GM19468 (cell line): ENCODE measurements around the gene RNF144A.
"Not testable (repeated sequence)": the region's sequence is repeated elsewhere in the genome, so short reads cannot be mapped to it uniquely, and the experiment has no call there.

Source experiments
- ATAC-seq: cut with Tn5 transposase; IDR thresholded peaks from one replicate; pipeline ENCODE4 v1.9.1; 2021; ENCODE audit warnings: mild to moderate bottlenecking, moderate library complexity, moderate number of reproducible peaks; ENCODE audit not compliant: unreplicated experiment; ENCODE audit errors: extremely low read depth

Gene RNF144A

GRCh38 chr2:6927186-6927585, 10.0 kb downstream of the RNF144A start:
- no peak for ATAC-seq

GRCh38 chr2:6927753-6928152, 10.5 kb downstream of the RNF144A start:
- ATAC-seq = no peak

GRCh38 chr2:6928452-6928851, 11.2 kb downstream of the RNF144A start:
- no peak for ATAC-seq

GRCh38 chr2:6929196-6929819, 12.1 kb downstream of the RNF144A start:
- no peak for ATAC-seq

GRCh38 chr2:6930923-6931647, 13.9 kb downstream of the RNF144A start:
- ATAC-seq = no peak

- ATAC-seq = no peak
Measured at GRCh38 chr2:6931753-6932152, 14.5 kb downstream of the RNF144A start.

GRCh38 chr2:6932206-6932605, 15.0 kb downstream of the RNF144A start:
- no peak for ATAC-seq

- no peak for ATAC-seq
Measured at GRCh38 chr2:6932828-6933227, 15.6 kb downstream of the RNF144A start.

- no peak for ATAC-seq
Measured at GRCh38 chr2:6933911-6934310, 16.7 kb downstream of the RNF144A start.

- no peak for ATAC-seq
Measured at GRCh38 chr2:6934345-6934744, 17.1 kb downstream of the RNF144A start.

GRCh38 chr2:6934758-6935651, 17.8 kb downstream of the RNF144A start:
- no peak for ATAC-seq

- not testable (repeated sequence) for ATAC-seq
Measured at GRCh38 chr2:6935652-6936020, 18.4 kb downstream of the RNF144A start.

GRCh38 chr2:6937157-6937556, 19.9 kb downstream of the RNF144A start:
- no peak for ATAC-seq

GRCh38 chr2:6937582-6937981, 20.4 kb downstream of the RNF144A start:
- no peak for ATAC-seq

GRCh38 chr2:6939071-6939470, 21.9 kb downstream of the RNF144A start:
- ATAC-seq = no peak

GRCh38 chr2:6940820-6941219, 23.6 kb downstream of the RNF144A start:
- ATAC-seq = no peak

GRCh38 chr2:6941299-6942046, 24.3 kb downstream of the RNF144A start:
- ATAC-seq = no peak

GRCh38 chr2:6942848-6943247, 25.6 kb downstream of the RNF144A start:
- ATAC-seq = no peak

- ATAC-seq = no peak
Measured at GRCh38 chr2:6943523-6943922, 26.3 kb downstream of the RNF144A start.

GRCh38 chr2:6943971-6944370, 26.8 kb downstream of the RNF144A start:
- ATAC-seq = no peak
